ENCODE data around the gene PCBP3. TPM values are rescaled to one million over a fixed set of nuclear protein-coding genes. Genes with fewer than 3 reads are reported as not detected.

Gene PCBP3
- total RNA-seq, 1 experiment from 2014 or later: 10.9 TPM

DNA sequence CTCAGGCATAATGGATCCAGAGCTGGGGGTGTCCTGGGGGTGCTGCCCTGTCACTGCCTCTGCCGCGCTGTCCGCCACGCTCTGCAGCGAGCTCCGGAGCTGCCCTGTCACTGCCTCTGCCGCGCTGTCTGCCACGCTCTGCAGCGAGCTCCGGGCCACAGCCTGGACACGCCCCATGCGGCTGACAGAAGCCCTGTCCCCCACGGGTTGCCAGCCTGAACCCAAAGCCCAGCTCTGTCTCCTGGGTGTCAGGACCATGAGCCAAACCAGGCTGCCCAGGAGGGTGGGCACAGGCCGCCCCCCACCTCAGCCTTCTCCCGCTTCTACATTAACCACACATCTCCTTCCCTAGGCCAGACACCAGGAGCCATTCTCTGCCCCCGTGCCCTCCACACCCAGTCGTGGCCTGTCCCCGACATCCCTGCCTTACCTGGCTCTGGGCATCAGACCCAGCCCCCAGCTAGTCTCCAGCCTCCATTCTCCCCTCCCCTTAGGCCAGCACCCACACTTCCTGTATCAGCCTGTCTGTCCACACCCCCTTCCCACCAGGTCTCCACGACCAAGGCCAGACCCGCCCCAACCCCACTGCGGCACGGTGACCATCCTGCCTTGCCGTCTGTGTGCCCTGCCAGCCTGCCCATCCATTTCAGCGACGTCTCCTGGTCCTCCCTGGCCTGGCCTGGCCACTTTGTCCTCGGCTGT lies 265.2 kb downstream of the PCBP3 start:
- 0 out of 7 replicates have a peak overlapping the region, but pooled peaks of 1 of the 3 experiments have one; percentile 64 for H3K27ac Mint-ChIP-seq
- TF ChIP-seq, protein P1, sequence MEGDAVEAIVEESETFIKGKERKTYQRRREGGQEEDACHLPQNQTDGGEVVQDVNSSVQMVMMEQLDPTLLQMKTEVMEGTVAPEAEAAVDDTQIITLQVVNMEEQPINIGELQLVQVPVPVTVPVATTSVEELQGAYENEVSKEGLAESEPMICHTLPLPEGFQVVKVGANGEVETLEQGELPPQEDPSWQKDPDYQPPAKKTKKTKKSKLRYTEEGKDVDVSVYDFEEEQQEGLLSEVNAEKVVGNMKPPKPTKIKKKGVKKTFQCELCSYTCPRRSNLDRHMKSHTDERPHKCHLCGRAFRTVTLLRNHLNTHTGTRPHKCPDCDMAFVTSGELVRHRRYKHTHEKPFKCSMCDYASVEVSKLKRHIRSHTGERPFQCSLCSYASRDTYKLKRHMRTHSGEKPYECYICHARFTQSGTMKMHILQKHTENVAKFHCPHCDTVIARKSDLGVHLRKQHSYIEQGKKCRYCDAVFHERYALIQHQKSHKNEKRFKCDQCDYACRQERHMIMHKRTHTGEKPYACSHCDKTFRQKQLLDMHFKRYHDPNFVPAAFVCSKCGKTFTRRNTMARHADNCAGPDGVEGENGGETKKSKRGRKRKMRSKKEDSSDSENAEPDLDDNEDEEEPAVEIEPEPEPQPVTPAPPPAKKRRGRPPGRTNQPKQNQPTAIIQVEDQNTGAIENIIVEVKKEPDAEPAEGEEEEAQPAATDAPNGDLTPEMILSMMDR (conservative IDR thresholded peaks at IDR 0.05): no peak

More for the DNA sequence above, 265.2 kb downstream of the PCBP3 start:
- no peaks in the 10 kb centered on the region for H3K79me2 ChIP-seq (ENCODE audit: insufficient read depth, low read length)
- H3K18ac ChIP-seq (ENCODE audit: insufficient read length, low read depth, low read length): no peak overlapping the region
- no peak overlapping the region for H4K91ac ChIP-seq (ENCODE audit: insufficient read length, low read depth, low read length)
- H2BK15ac ChIP-seq (ENCODE audit: low read depth, low read length): no peak overlapping the region
- DNase-seq: no peak
- H4K5ac ChIP-seq (ENCODE audit: insufficient read length, low read depth, low read length): no peak overlapping the region
- no peak overlapping the region for H2AK5ac ChIP-seq (ENCODE audit: insufficient read length, low read length)
- H2BK12ac ChIP-seq (ENCODE audit: insufficient read length, low read depth, low read length): no peak overlapping the region
- no peaks in the 10 kb centered on the region for H4K20me1 ChIP-seq (ENCODE audit: control insufficient read depth, insufficient read depth, insufficient read length)
- H3K23ac ChIP-seq (ENCODE audit: insufficient read length, low read depth, low read length): no peak overlapping the region
- H2BK5ac ChIP-seq (ENCODE audit: insufficient read length, low read length): no peak overlapping the region
- H3K27me3 Mint-ChIP-seq (ENCODE audit: low read depth): peaks cover 5% of the 10 kb centered on the region
- H2AFZ ChIP-seq (ENCODE audit: low read length): no peak overlapping the region
- H3K27ac ChIP-seq (ENCODE audit: insufficient read length, low read depth, low read length): no peak overlapping the region
- H3K79me1 ChIP-seq (ENCODE audit: insufficient read depth, low read depth, low read length, poor library complexity, severe bottlenecking): no peaks in the 10 kb centered on the region
- H3K9me3 Mint-ChIP-seq: no peaks in the 10 kb centered on the region
- H3K9ac ChIP-seq (ENCODE audit: extremely low read depth, insufficient read length, low read length): no peak overlapping the region
- no peak overlapping the region for H2BK120ac ChIP-seq (ENCODE audit: low read depth, low read length, poor library complexity, severe bottlenecking)
- no peak overlapping the region for H3T11ph ChIP-seq (ENCODE audit: low read length)
- no peak overlapping the region for H3K4me2 ChIP-seq (ENCODE audit: insufficient read depth, insufficient read length, low read length)
- no peak overlapping the region for H3K4me3 Mint-ChIP-seq
- H3K4me1 ChIP-seq (ENCODE audit: insufficient read depth, low read length): no peaks in the 10 kb centered on the region
- H3K36me3 Mint-ChIP-seq (ENCODE audit: insufficient read depth in 1 of 3, low read depth in 3 of 3): no peaks in the 10 kb centered on the region; a peak in 2 of 7 replicates
- H2BK20ac ChIP-seq (ENCODE audit: low read depth, low read length, poor library complexity, severe bottlenecking): no peak overlapping the region
- no CpG with 5 or more reads among the region's 27 CpGs for WGBS (ENCODE audit: extremely low coverage, insufficient read length, low lambda C conversion rate)
- no peaks in the 10 kb centered on the region for H3K23me2 ChIP-seq (ENCODE audit: insufficient read length, low read depth, low read length, poor library complexity, severe bottlenecking)
- H3K14ac ChIP-seq (ENCODE audit: insufficient read depth, low read length): no peak overlapping the region; the same call in 1 of the 2 replicates
- H3K4me1 Mint-ChIP-seq: no peaks in the 10 kb centered on the region
- H3K9me3 ChIP-seq (ENCODE audit: control insufficient read depth, low read depth, low read length): no peaks in the 10 kb centered on the region
- H4K8ac ChIP-seq (replicated peaks; ENCODE audit: insufficient read length, low read depth, low read length): no peak overlapping the region
- no peak overlapping the region for H3K4ac ChIP-seq (ENCODE audit: low read depth, low read length)
- H3K56ac ChIP-seq (ENCODE audit: insufficient read length, low read depth, low read length): no peak overlapping the region
- H3K27me3 ChIP-seq (ENCODE audit: insufficient read depth, low read length): no peaks in the 10 kb centered on the region
